HepG2 (cell line): ENCODE results near the gene BRK1. TPM values are rescaled to one million over a fixed set of nuclear protein-coding genes. Genes with fewer than 3 reads are reported as not detected.

ENCODE experiments used
- CC2D1A ChIP-seq: sonication (generic); formaldehyde crosslinking; IDR thresholded peaks from 2 replicates; pipeline ENCODE4 v1.8.1; 2023; ENCODE audit warnings: mild to moderate bottlenecking, missing genetic modification reagents
- E2F5 ChIP-seq: sonication (generic); formaldehyde crosslinking; conservative IDR thresholded peaks from 2 replicates; pipeline ENCODE4 v1.4.0; 2020; ENCODE audit warnings: missing genetic modification reagents
- GFI1 ChIP-seq: sonication (generic); formaldehyde crosslinking; IDR thresholded peaks from 2 replicates; pipeline ENCODE4 v1.5.0; 2020; ENCODE audit warnings: missing genetic modification reagents, mild to moderate bottlenecking, borderline replicate concordance
- GRHL1 ChIP-seq: sonication (generic); formaldehyde crosslinking; conservative IDR thresholded peaks from 2 replicates; pipeline ENCODE4 v1.8.0; 2022; ENCODE audit warnings: missing genetic modification reagents
- KMT2A ChIP-seq: sonication (generic); formaldehyde crosslinking; IDR thresholded peaks from 2 replicates; pipeline ENCODE4 v1.4.0; 2020; ENCODE audit warnings: missing genetic modification reagents
- MEF2D ChIP-seq: sonication (generic); formaldehyde crosslinking; IDR thresholded peaks from 2 replicates; pipeline ENCODE4 v1.5.1; 2020; ENCODE audit warnings: mild to moderate bottlenecking, missing genetic modification reagents
- MXI1 ChIP-seq: IDR thresholded peaks from 3 replicates; pipeline ENCODE4 v1.6.1; 2012; ENCODE audit warnings: low read depth, low read length, inconsistent platforms, borderline replicate concordance
- PHF20 ChIP-seq: sonication (generic); formaldehyde crosslinking; IDR thresholded peaks from 2 replicates; pipeline ENCODE4 v1.5.0; 2020; ENCODE audit warnings: mild to moderate bottlenecking, missing genetic modification reagents
- RFX5 ChIP-seq: IDR thresholded peaks from 2 replicates; pipeline ENCODE4 v1.6.1; 2011; ENCODE audit warnings: low read depth, low read length, improper control_type of control experiment
- ZBTB44 ChIP-seq: sonication (generic); formaldehyde crosslinking; IDR thresholded peaks from 2 replicates; pipeline ENCODE4 v1.4.0; 2020; ENCODE audit warnings: missing genetic modification reagents
- ZKSCAN1 ChIP-seq: fragments of 150-350 bp; IDR thresholded peaks from 2 replicates; pipeline ENCODE4 v1.6.1; 2014; ENCODE audit warnings: low read length
- ZMYM3 ChIP-seq: sonication (generic); formaldehyde crosslinking; IDR thresholded peaks from 2 replicates; pipeline ENCODE4 v1.5.1; 2020; ENCODE audit warnings: mild to moderate bottlenecking, missing genetic modification reagents
- ZNF10 ChIP-seq: sonication (generic); formaldehyde crosslinking; IDR thresholded peaks from 2 replicates; pipeline ENCODE4 v1.4.0; 2020; ENCODE audit warnings: mild to moderate bottlenecking, low read depth, missing genetic modification reagents, borderline replicate concordance
- ZNF274 ChIP-seq: sonication (generic); formaldehyde crosslinking; IDR thresholded peaks from 2 replicates; pipeline ENCODE4 v1.5.1; 2020; ENCODE audit warnings: mild to moderate bottlenecking, missing genetic modification reagents
- ZNF446 ChIP-seq: sonication (generic); formaldehyde crosslinking; IDR thresholded peaks from 2 replicates; pipeline ENCODE4 v1.5.0; 2020; ENCODE audit warnings: mild to moderate bottlenecking, missing genetic modification reagents
- ZNF619 ChIP-seq: sonication (generic); formaldehyde crosslinking; IDR thresholded peaks from 2 replicates; pipeline ENCODE4 v1.4.0; 2020; ENCODE audit warnings: mild to moderate bottlenecking, missing genetic modification reagents
- ZNF724P ChIP-seq: sonication (generic); formaldehyde crosslinking; IDR thresholded peaks from 2 replicates; pipeline ENCODE4 v1.8.0; 2022; ENCODE audit warnings: missing genetic modification reagents, borderline replicate concordance
- ZNF782 ChIP-seq: sonication (generic); formaldehyde crosslinking; IDR thresholded peaks from 2 replicates; pipeline ENCODE4 v1.4.0; 2020; ENCODE audit warnings: missing genetic modification reagents, mild to moderate bottlenecking, borderline replicate concordance
- ZXDC ChIP-seq: sonication (generic); formaldehyde crosslinking; IDR thresholded peaks from 2 replicates; pipeline ENCODE4 v1.5.0; 2020; ENCODE audit warnings: mild to moderate bottlenecking, missing genetic modification reagents
- polyA plus RNA-seq, 8 experiments: library from polyadenylated mRNA; depleted of rRNA in 3 of 8; stranded (reverse) in 7 of 8; unstranded in 1 of 8; fragments of >200 nt; fragmentation: Illumina TruSeq in 4 of 8; extraction: Trizol in 4 of 8; gene quantifications; 2 replicates each; pipeline versions ENCODE4 v1.2.1 to v1.2.3, GENCODE V29; 2011 to 2016; ENCODE audit warnings: low read depth in 4 of 8, missing spikeins in 1 of 8, mixed read lengths in 1 of 8; ENCODE audit not compliant: insufficient read depth in 1 of 8
- total RNA-seq, 5 experiments: library from RNA; depleted of rRNA; stranded (reverse); fragments of >200 nt; fragmentation: Illumina TruSeq; extraction: Trizol; gene quantifications; 2 replicates each; pipeline ENCODE4 v1.2.3, GENCODE V29; 2016; ENCODE audit warnings: low read depth in 1 of 5

The BRK1 gene
- total and polyA plus RNA-seq, 2 of the 13 experiments (the other 11 are each of a cell fraction or from before 2014, with no cell fraction given), result 118 to 155 TPM

GRCh38 chr3:10164546-10165393, 49.3 kb downstream of the BRK1 start, which contains the start of gene IRAK2 (continued):
- TF ChIP-seq ZBTB44 (CRISPR knock-in tag) (no peak), ZMYM3 (CRISPR knock-in tag) (peak; percentile 84), PHF20 (CRISPR knock-in tag) (peak; percentile 61), MEF2D (no peak), ZNF10 (CRISPR knock-in tag) (no peak), ZKSCAN1 (no peak), RFX5 (no peak), GRHL1 (CRISPR knock-in tag) (no peak), ZNF274 (no peak; the same call in 1 of the 2 replicates), ZXDC (CRISPR knock-in tag) (no peak), ZNF619 (CRISPR knock-in tag) (peak; percentile 49; the same call in 1 of the 2 replicates), ZNF782 (peak; percentile 89; the same call in 1 of the 2 replicates), ZNF724P (CRISPR knock-in tag) (no peak), E2F5 (CRISPR knock-in tag) (0 out of 2 replicates have a peak, but pooled peaks have one; percentile 16), ZNF446 (CRISPR knock-in tag) (no peak; the same call in 1 of the 2 replicates), GFI1 (CRISPR knock-in tag) (peak; percentile 33; the same call in 1 of the 2 replicates), KMT2A (peak; percentile 85), MXI1 (peak; percentile 50; the same call in 1 of the 3 replicates), CC2D1A (no peak)
